GM18520 (cell line): ENCODE results near the gene SWI5.
"Not testable (repeated sequence)": the region's sequence is repeated elsewhere in the genome, so short reads cannot be mapped to it uniquely, and the experiment has no call there.

Experiments used
- ATAC-seq: cut with Tn5 transposase; IDR thresholded peaks from one replicate; pipeline ENCODE4 v1.9.1; 2021; ENCODE audit not compliant: unreplicated experiment

The SWI5 gene

GRCh38 chr9:128276574-128277270 is 646 bp downstream of the SWI5 start:
- ATAC-seq: no peak

GRCh38 chr9:128279088-128280073 is 3.3 kb downstream of the SWI5 start:
- not testable (repeated sequence) for ATAC-seq

- no peak for ATAC-seq
Measured at GRCh38 chr9:128280084-128280622, 4.1 kb downstream of the SWI5 start.

- no peak for ATAC-seq
Measured at GRCh38 chr9:128282500-128282899, 6.4 kb downstream of the SWI5 start.

- ATAC-seq: no peak
Measured at GRCh38 chr9:128285033-128285784, 9.1 kb downstream of the SWI5 start.

- no peak for ATAC-seq
Measured at GRCh38 chr9:128286440-128286839, 10.4 kb downstream of the SWI5 start.

- ATAC-seq: no peak
Measured at GRCh38 chr9:128288273-128289004, 12.4 kb downstream of the SWI5 start.

- no peak for ATAC-seq
Measured at GRCh38 chr9:128292009-128292408, 15.9 kb downstream of the SWI5 start.

- no peak for ATAC-seq
Measured at GRCh38 chr9:128293091-128293490, 17.0 kb downstream of the SWI5 start.

- ATAC-seq: no peak
Measured at GRCh38 chr9:128294142-128294541, 18.1 kb downstream of the SWI5 start.

GRCh38 chr9:128296340-128297220 is 20.5 kb downstream of the SWI5 start:
- ATAC-seq: no peak

- no peak for ATAC-seq
Measured at GRCh38 chr9:128297221-128297773, 21.2 kb downstream of the SWI5 start.

GRCh38 chr9:128298535-128299482 is 22.7 kb downstream of the SWI5 start:
- ATAC-seq: no peak

GRCh38 chr9:128304136-128304970 is 28.3 kb downstream of the SWI5 start:
- ATAC-seq: no peak

- ATAC-seq: no peak
Measured at GRCh38 chr9:128304971-128305288, 28.9 kb downstream of the SWI5 start.

- no peak for ATAC-seq
Measured at GRCh38 chr9:128309551-128309950, 33.5 kb downstream of the SWI5 start.

GRCh38 chr9:128310461-128310860 is 34.4 kb downstream of the SWI5 start:
- no peak for ATAC-seq
